Calu3 (cell line): ENCODE data around the gene PFDN5. TPM values are rescaled to one million over a fixed set of nuclear protein-coding genes. Genes with fewer than 3 reads are reported as not detected.
A peak's percentile ranks its signal among the peaks of the same experiment; 100 is the strongest.

Experiments
- Bru-seq: library from RNA; stranded (reverse); fragments of 400-500 nt; gene quantifications from one replicate; lab custom pipeline; 2021; lab: Mats Ljungman, UMichigan
- BruChase-seq, 2 experiments: library from RNA; stranded (reverse); fragments of 400-500 nt; gene quantifications; one replicate each; lab custom pipeline; 2021; lab: Mats Ljungman, UMichigan
- BruUV-seq: library from RNA; stranded (reverse); fragments of 400-500 nt; replicated peaks from 2 replicates; lab custom pipeline; 2021; lab: Mats Ljungman, UMichigan
- CTCF ChIA-PET: fragments of 300-600 bp; sonication (Branson Sonifier 250); formaldehyde crosslinking; loops from one replicate; lab custom pipeline; 2022; ENCODE audit warnings: antibody characterized with exemption; lab: Charles Lee
- DNase-seq: peaks from one replicate; pipeline ENCODE4 v3.0.0; 2022
- H3K27ac Mint-ChIP-seq: one replicate; pipeline ENCODE4 v1.8.0; 2022; ENCODE audit warnings: mixed read lengths; ENCODE audit not compliant: unreplicated experiment
- H3K27me3 Mint-ChIP-seq: one replicate; pipeline ENCODE4 v1.8.0; 2022; ENCODE audit warnings: mixed read lengths; ENCODE audit not compliant: unreplicated experiment
- H3K36me3 Mint-ChIP-seq: one replicate; pipeline ENCODE4 v1.8.0; 2022; ENCODE audit warnings: mild to moderate bottlenecking, moderate library complexity, mixed read lengths; ENCODE audit not compliant: insufficient read depth, unreplicated experiment
- H3K4me1 Mint-ChIP-seq: one replicate; pipeline ENCODE4 v1.8.0; 2022; ENCODE audit warnings: mild to moderate bottlenecking, low read depth, mixed read lengths; ENCODE audit not compliant: unreplicated experiment
- H3K4me3 Mint-ChIP-seq: one replicate; pipeline ENCODE4 v1.8.0; 2022; ENCODE audit warnings: mild to moderate bottlenecking, low read depth, moderate library complexity, mixed read lengths; ENCODE audit not compliant: unreplicated experiment
- H3K9me3 Mint-ChIP-seq: one replicate; pipeline ENCODE4 v1.8.0; 2022; ENCODE audit warnings: low read depth, mixed read lengths; ENCODE audit not compliant: unreplicated experiment
- intact Hi-C: fragments of 100-400 bp; cut with micrococcal nuclease; formaldehyde crosslinking; loops from one replicate; pipeline ENCODE4 v1.10.0; 2022; ENCODE audit not compliant: unreplicated experiment
- long read RNA-seq: library from polyadenylated mRNA; stranded (forward); transcript quantifications from one replicate; pipeline ENCODE4 v2.0.0, GENCODE V29; 2022
- total RNA-seq: library from RNA; stranded (reverse); gene quantifications from 2 replicates; pipeline ENCODE4 v1.2.3, GENCODE V29; 2022
- TF ChIP-seq, protein P1 (sequence below): fragments of 200-600 bp; IDR thresholded peaks from one replicate; pipeline ENCODE4 v1.8.0; 2022; ENCODE audit warnings: antibody characterized with exemption; ENCODE audit not compliant: unreplicated experiment

The PFDN5 gene
- total RNA-seq (178 and 185 TPM in 2 replicates), Bru-seq, nascent RNA (percentile 85 among the genes with signal in this experiment), BruChase-seq, experiment 1, labeled RNA remaining after a 6-hour chase (percentile 89 among the genes with signal in this experiment), BruChase-seq, experiment 2, labeled RNA remaining after a 2-hour chase (percentile 84 among the genes with signal in this experiment)
- long read RNA-seq, transcript PFDN5-214 (6 exons, 847 nt): major isoform, 207 of 265 reads
- long read RNA-seq, transcript PFDN5-203 (4 exons, 478 nt): minor isoform, 19 of 265 reads
- long read RNA-seq, partial matches to known transcripts: 2 of 265 reads
- long read RNA-seq, other reads (novel, unspliced or antisense): 28 of 265 reads

DNA sequence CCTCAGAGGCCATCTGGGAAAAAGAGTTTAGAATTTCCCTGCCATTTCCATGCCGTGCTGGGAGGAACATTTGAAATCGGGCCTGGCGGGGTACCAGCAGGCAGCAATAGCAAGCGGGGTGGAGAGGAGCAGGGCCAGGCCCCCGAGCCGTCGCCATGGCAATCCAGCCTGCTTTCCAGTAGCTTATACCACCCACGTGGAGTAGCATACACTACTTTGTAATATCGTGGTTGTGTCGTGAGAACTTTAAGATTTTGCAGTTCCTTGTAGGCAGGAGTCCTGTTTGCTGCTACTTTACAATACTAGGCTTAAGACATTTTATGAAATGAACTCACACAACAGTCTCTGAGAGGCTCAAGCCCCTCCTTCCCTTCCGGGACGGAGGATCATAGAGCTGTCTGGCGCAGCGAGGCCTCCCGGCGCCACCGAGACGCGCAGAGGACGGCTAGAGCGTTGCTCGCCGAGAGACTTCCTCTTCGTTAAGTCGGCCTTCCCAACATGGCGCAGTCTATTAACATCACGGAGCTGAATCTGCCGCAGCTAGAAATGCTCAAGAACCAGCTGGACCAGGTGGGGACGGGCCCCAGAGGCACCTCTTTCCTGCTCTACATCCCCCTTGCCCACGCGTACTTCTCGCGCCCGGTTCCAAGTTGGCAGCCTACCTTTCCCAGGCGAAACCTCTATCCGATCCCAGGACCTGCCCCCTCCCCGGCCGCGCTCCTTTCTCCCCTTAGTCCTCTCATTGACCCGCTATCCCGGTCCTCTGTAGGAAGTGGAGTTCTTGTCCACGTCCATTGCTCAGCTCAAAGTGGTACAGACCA, at the start of gene PFDN5:
TSS of gene PFDN5 (plus strand) at position 473 of the 821 bp plus-strand sequence. CDS start at position 499, 26 bp downstream.
- Mint-ChIP-seq H3K9me3 (no peaks in the 10 kb centered on the region), H3K36me3 (peaks cover 48% of the 10 kb centered on the region), H3K4me1 (peaks cover 4% of the 10 kb centered on the region), H3K4me3 (peak within 1 kb of the TSS; percentile 90), H3K27ac (peak within 1 kb of the TSS; percentile 66), H3K27me3 (no peaks in the 10 kb centered on the region)
- intact Hi-C loops: no loop called here
- peak; percentile 84 for DNase-seq
- CTCF ChIA-PET: interaction anchor here (0.5 to 1.3 kb wide), 9 partner anchors 12 to 531 kb away, joined by 3 to 7 read pairs (median 3); partner anchors contain the start of gene AAAS
- TF ChIP-seq, protein P1, sequence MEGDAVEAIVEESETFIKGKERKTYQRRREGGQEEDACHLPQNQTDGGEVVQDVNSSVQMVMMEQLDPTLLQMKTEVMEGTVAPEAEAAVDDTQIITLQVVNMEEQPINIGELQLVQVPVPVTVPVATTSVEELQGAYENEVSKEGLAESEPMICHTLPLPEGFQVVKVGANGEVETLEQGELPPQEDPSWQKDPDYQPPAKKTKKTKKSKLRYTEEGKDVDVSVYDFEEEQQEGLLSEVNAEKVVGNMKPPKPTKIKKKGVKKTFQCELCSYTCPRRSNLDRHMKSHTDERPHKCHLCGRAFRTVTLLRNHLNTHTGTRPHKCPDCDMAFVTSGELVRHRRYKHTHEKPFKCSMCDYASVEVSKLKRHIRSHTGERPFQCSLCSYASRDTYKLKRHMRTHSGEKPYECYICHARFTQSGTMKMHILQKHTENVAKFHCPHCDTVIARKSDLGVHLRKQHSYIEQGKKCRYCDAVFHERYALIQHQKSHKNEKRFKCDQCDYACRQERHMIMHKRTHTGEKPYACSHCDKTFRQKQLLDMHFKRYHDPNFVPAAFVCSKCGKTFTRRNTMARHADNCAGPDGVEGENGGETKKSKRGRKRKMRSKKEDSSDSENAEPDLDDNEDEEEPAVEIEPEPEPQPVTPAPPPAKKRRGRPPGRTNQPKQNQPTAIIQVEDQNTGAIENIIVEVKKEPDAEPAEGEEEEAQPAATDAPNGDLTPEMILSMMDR: no peak
- BruUV-seq: no TSS peak

DNA sequence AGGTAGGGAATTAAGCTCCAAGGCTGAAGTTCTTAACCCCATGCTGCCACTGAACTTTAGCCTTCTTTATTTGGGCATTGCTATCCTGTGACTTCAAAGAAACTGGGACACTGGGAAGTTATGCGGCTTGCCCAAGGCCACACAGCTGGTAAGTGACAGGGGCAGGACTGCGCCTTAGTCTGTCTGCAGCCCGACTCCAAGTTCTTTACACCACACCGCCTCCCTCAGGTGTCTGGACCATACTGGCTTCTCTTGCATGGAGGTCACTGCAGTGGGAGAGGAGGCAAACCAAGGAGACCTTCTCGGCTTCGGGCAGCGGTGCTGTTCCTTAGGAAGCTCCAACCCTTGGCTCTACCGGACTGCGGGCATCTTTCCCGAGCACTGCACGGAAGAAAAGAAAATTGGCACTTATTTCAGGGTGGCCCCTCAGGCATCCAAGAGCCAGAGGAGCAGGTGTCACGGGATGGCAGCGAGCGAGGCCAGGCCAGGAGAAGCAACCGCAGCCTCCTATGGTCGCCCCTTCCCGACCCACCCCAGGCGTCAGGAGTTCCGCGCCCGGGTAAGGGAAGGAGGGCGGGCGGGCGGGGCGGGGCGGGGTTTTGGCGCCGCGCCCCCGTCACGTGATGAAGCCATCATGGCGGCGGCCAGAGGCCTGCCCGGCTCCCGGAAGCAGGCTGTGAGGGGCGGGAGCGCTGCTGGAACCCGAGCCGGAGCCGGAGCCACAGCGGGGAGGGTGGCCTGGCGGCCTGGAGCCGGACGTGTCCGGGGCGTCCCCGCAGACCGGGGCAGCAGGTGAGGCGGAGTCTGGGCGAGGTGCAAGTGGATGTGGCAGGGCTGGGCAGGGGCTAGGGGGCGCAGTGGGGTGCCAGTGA, 43.6 kb upstream of the PFDN5 start:
- H3K4me3 Mint-ChIP-seq: peak overlapping the region; percentile 85
- peak; percentile 67 for DNase-seq
- H3K9me3 Mint-ChIP-seq: no peaks in the 10 kb centered on the region
- BruUV-seq: TSS peak; percentile 79
- TF ChIP-seq, protein P1: peak; percentile 39
- intact Hi-C loops: loop anchor here (5.0 kb wide), 1 partner anchor 39 kb away; no protein-coding TSS in a partner anchor
- peaks cover 20% of the 10 kb centered on the region for H3K36me3 Mint-ChIP-seq
- no peaks in the 10 kb centered on the region for H3K27me3 Mint-ChIP-seq
- peak overlapping the region; percentile 85 for H3K27ac Mint-ChIP-seq
- peaks cover 27% of the 10 kb centered on the region for H3K4me1 Mint-ChIP-seq
- CTCF ChIA-PET: interaction anchor here (0.7 to 2.3 kb wide), 7 partner anchors 9 to 92 kb away, joined by 3 to 21 read pairs (median 3); no protein-coding TSS in a partner anchor

DNA sequence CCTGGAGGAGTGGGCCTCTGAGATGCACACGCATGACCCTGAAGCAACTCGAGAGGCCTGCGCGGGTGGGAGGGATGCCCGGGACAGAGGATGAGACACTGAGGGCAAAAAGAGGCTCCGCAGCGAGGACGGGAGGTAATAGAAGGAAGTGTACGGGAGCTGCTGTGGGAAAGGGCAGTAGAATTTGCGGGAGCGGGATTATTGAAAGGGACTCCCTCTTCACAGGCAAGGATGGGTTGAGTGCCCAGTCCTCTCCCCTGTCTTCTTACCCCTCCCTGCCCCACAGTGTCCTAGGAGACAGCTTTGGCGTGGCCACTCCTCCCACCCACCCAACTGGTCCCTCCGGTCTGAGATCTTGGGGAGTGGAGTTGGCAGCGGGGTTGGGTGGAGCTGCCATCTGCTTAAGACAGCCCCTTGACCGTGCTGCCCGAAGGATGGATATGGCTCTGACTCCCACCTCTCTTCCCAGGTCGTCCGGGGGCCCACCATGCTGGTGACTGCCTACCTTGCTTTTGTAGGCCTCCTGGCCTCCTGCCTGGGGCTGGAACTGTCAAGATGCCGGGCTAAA, 42.9 kb upstream of the PFDN5 start:
- intact Hi-C loops: loop anchor here (5.0 kb wide), 1 partner anchor 40 kb away; no protein-coding TSS in a partner anchor
- TF ChIP-seq, protein P1: no peak
- peaks cover 20% of the 10 kb centered on the region for H3K36me3 Mint-ChIP-seq
- BruUV-seq: no TSS peak
- peak overlapping the region; percentile 85 for H3K27ac Mint-ChIP-seq
- peaks cover 27% of the 10 kb centered on the region for H3K4me1 Mint-ChIP-seq
- peak; percentile 58 for DNase-seq
- H3K9me3 Mint-ChIP-seq: no peaks in the 10 kb centered on the region
- CTCF ChIA-PET: interaction anchor here (2.1 to 2.3 kb wide), 2 partner anchors 15 to 38 kb away, joined by 6 to 21 read pairs; no protein-coding TSS in a partner anchor
- H3K27me3 Mint-ChIP-seq: no peaks in the 10 kb centered on the region
- peak overlapping the region; percentile 85 for H3K4me3 Mint-ChIP-seq
